ENCODE data around the gene MVP. TPM values are rescaled to one million over a fixed set of nuclear protein-coding genes. Genes with fewer than 3 reads are reported as not detected.

MVP gene
- polyA plus RNA-seq, 1 donor from 2014 or later, result 2.5 TPM

DNA sequence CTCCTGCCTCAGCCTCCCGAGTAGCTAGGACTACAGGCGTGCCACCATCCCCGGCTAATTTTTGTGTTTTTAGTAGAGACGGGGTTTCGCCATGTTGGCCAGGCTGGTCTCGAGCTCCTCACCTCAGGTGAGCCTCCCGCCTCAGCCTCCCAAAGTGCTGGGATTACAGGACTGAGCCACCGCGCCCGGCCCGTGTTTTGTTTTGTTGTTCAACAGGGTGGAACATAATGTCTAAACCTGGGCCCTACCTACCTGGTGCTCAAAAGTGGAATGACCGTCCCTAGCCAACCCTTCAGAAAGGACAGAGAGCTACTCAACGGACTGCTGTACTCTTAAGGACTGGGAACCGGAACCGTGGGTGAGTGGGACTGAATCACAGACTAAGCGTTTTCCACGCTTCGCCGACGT is 30.5 kb upstream of the MVP start:
- H4K20me1 ChIP-seq (ENCODE audit: insufficient read depth), result no peaks in the 10 kb centered on the region
- H3K4me3 ChIP-seq (ENCODE audit: low read length), result peak overlapping the region; percentile 84
- H3K9me2 ChIP-seq (ENCODE audit: insufficient read depth, low read length), result no peaks in the 10 kb centered on the region
- H3K9me3 ChIP-seq (ENCODE audit: low read length), result no peaks in the 10 kb centered on the region
- TF ChIP-seq MXI1 (conservative IDR thresholded peaks at IDR 0.05; ENCODE audit: poor library complexity, severe bottlenecking), result no peak
- no peak for TF ChIP-seq TAF1 (IDR thresholded peaks at IDR 0.05; ENCODE audit: low read depth)
- TF ChIP-seq EZH2 (IDR thresholded peaks at IDR 0.05; ENCODE audit: borderline replicate concordance, insufficient read depth, low read length, poor library complexity, severe bottlenecking), result no peak
- TF ChIP-seq POLR2AphosphoS5 (IDR thresholded peaks at IDR 0.05), result no peak
- TF ChIP-seq SMC3 (conservative IDR thresholded peaks at IDR 0.05; ENCODE audit: poor library complexity), result no peak
- TF ChIP-seq, protein P1, sequence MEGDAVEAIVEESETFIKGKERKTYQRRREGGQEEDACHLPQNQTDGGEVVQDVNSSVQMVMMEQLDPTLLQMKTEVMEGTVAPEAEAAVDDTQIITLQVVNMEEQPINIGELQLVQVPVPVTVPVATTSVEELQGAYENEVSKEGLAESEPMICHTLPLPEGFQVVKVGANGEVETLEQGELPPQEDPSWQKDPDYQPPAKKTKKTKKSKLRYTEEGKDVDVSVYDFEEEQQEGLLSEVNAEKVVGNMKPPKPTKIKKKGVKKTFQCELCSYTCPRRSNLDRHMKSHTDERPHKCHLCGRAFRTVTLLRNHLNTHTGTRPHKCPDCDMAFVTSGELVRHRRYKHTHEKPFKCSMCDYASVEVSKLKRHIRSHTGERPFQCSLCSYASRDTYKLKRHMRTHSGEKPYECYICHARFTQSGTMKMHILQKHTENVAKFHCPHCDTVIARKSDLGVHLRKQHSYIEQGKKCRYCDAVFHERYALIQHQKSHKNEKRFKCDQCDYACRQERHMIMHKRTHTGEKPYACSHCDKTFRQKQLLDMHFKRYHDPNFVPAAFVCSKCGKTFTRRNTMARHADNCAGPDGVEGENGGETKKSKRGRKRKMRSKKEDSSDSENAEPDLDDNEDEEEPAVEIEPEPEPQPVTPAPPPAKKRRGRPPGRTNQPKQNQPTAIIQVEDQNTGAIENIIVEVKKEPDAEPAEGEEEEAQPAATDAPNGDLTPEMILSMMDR (IDR thresholded peaks at IDR 0.05; ENCODE audit: poor library complexity, severe bottlenecking), result no peak
- no peak for TF ChIP-seq RAD21 (conservative IDR thresholded peaks at IDR 0.05)
- TF ChIP-seq, protein P2, sequence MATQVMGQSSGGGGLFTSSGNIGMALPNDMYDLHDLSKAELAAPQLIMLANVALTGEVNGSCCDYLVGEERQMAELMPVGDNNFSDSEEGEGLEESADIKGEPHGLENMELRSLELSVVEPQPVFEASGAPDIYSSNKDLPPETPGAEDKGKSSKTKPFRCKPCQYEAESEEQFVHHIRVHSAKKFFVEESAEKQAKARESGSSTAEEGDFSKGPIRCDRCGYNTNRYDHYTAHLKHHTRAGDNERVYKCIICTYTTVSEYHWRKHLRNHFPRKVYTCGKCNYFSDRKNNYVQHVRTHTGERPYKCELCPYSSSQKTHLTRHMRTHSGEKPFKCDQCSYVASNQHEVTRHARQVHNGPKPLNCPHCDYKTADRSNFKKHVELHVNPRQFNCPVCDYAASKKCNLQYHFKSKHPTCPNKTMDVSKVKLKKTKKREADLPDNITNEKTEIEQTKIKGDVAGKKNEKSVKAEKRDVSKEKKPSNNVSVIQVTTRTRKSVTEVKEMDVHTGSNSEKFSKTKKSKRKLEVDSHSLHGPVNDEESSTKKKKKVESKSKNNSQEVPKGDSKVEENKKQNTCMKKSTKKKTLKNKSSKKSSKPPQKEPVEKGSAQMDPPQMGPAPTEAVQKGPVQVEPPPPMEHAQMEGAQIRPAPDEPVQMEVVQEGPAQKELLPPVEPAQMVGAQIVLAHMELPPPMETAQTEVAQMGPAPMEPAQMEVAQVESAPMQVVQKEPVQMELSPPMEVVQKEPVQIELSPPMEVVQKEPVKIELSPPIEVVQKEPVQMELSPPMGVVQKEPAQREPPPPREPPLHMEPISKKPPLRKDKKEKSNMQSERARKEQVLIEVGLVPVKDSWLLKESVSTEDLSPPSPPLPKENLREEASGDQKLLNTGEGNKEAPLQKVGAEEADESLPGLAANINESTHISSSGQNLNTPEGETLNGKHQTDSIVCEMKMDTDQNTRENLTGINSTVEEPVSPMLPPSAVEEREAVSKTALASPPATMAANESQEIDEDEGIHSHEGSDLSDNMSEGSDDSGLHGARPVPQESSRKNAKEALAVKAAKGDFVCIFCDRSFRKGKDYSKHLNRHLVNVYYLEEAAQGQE (IDR thresholded peaks at IDR 0.05; ENCODE audit: borderline replicate concordance), result no peak
- TF ChIP-seq EP300 (conservative IDR thresholded peaks at IDR 0.05; ENCODE audit: poor library complexity, severe bottlenecking), result no peak
- H3F3A ChIP-seq (ENCODE audit: insufficient read depth, low read length, poor library complexity, severe bottlenecking), result no peaks in the 10 kb centered on the region
- no peaks in the 10 kb centered on the region for H3K36me3 ChIP-seq (ENCODE audit: insufficient read depth, low read length)
- H3K4me2 ChIP-seq (ENCODE audit: low read length), result peak overlapping the region; percentile 49
- H3K27ac ChIP-seq (ENCODE audit: low read length), result peak overlapping the region; percentile 72
- H3K9ac ChIP-seq (ENCODE audit: low read length), result peak overlapping the region; percentile 67
- peak overlapping the region; percentile 53 for H2AFZ ChIP-seq (ENCODE audit: low read depth, low read length)
- H3K79me2 ChIP-seq (replicated peaks; ENCODE audit: insufficient read depth, low read length), result peaks cover 37% of the 10 kb centered on the region
- H3K27me3 ChIP-seq (ENCODE audit: insufficient read depth, low read depth, low read length), result no peaks in the 10 kb centered on the region

DNA sequence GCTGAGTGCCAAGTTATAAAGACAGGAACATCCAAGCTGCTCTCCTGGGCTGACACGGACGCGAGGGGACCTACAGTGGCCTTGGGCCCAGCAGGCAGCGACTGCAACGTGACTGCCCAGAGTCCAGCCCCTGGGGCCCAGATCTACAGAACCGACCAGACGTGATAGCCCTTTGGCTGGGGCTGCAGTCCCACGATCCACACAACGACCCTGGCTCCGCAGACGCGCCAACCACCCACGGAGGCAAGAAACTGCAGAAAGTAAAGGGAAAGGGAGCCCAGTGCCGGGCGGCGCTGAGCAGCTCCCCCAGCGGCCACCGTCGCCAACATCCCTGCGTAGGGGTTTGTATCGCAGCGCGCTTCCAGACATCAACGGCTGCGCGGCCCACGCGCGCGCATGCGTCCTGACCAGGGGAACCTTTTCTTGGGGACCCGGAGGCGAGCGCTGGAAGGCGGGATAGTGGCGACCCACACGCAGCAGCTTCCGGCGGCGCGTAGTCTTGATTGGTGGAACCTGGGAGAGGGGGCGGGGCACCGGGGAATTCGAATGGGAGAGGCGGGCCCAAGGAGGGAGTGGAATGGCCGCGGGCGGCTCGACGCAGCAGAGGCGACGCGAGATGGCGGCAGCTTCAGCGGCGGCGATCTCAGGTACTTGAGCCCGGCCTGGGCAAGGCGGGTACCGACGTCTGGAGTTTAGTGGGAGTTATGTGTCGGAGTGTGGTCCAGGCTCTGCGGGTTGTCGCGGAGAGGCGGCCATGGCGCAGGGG is 29.9 kb upstream of the MVP start, which contains the start of gene KIF22:
Gene KIF22, plus strand, starts transcription at position 569 of the 766 bp plus-strand sequence. Its CDS starts 9 bp downstream, at position 578.
- H3K9me3 ChIP-seq (ENCODE audit: low read length), result no peaks in the 10 kb centered on the region
- peak within 1 kb of the TSS; percentile 53 for H2AFZ ChIP-seq (ENCODE audit: low read depth, low read length)
- H4K20me1 ChIP-seq (ENCODE audit: insufficient read depth), result no peaks in the 10 kb centered on the region
- peak within 1 kb of the TSS; percentile 84 for H3K4me3 ChIP-seq (ENCODE audit: low read length)
- peak within 1 kb of the TSS; percentile 72 for H3K27ac ChIP-seq (ENCODE audit: low read length)
- TF ChIP-seq RAD21 (conservative IDR thresholded peaks at IDR 0.05), result peak; percentile 84
- TF ChIP-seq SMC3 (conservative IDR thresholded peaks at IDR 0.05; ENCODE audit: poor library complexity), result peak; percentile 79
- TF ChIP-seq TAF1 (IDR thresholded peaks at IDR 0.05; ENCODE audit: low read depth), result no peak
- TF ChIP-seq, protein P2 (IDR thresholded peaks at IDR 0.05; ENCODE audit: borderline replicate concordance), result no peak
- TF ChIP-seq POLR2AphosphoS5 (IDR thresholded peaks at IDR 0.05), result peak; percentile 65
- TF ChIP-seq, protein P1 (IDR thresholded peaks at IDR 0.05; ENCODE audit: poor library complexity, severe bottlenecking), result peak; percentile 98
- TF ChIP-seq EP300 (conservative IDR thresholded peaks at IDR 0.05; ENCODE audit: poor library complexity, severe bottlenecking), result peak; percentile 62
- no peak for TF ChIP-seq EZH2 (IDR thresholded peaks at IDR 0.05; ENCODE audit: borderline replicate concordance, insufficient read depth, low read length, poor library complexity, severe bottlenecking)
- peak; percentile 99 for TF ChIP-seq MXI1 (conservative IDR thresholded peaks at IDR 0.05; ENCODE audit: poor library complexity, severe bottlenecking)
- H3K4me2 ChIP-seq (ENCODE audit: low read length), result peak within 1 kb of the TSS; percentile 49
- H3K27me3 ChIP-seq (ENCODE audit: insufficient read depth, low read depth, low read length), result no peaks in the 10 kb centered on the region
- H3F3A ChIP-seq (ENCODE audit: insufficient read depth, low read length, poor library complexity, severe bottlenecking), result no peaks in the 10 kb centered on the region
- peaks cover 42% of the 10 kb centered on the region for H3K79me2 ChIP-seq (replicated peaks; ENCODE audit: insufficient read depth, low read length)
- H3K9ac ChIP-seq (ENCODE audit: low read length), result peak within 1 kb of the TSS; percentile 67
- H3K36me3 ChIP-seq (ENCODE audit: insufficient read depth, low read length), result no peaks in the 10 kb centered on the region
- H3K9me2 ChIP-seq (ENCODE audit: insufficient read depth, low read length), result no peaks in the 10 kb centered on the region

Measured in neural cell (in vitro differentiated cells).